H9 (cell line): ENCODE results near the gene FGFBP3. TPM values are rescaled to one million over a fixed set of nuclear protein-coding genes. Genes with fewer than 3 reads are reported as not detected.
A peak's percentile ranks its signal among the peaks of the same experiment; 100 is the strongest.

ENCODE experiments used
- DNase-seq: peaks from one replicate; pipeline ENCODE4 v3.0.0-alpha.2; 2017
- H2AFZ ChIP-seq: one replicate; pipeline ENCODE4 v1.6.1; 2013; ENCODE audit warnings: mild to moderate bottlenecking, low read length, control low read depth, moderate library complexity
- H2AK5ac ChIP-seq: 2 replicates; pipeline ENCODE4 v1.6.1; 2013; ENCODE audit warnings: low read length, control low read depth, mixed read lengths; ENCODE audit not compliant: insufficient read length
- H2BK120ac ChIP-seq: one replicate; pipeline ENCODE4 v1.6.1; 2013; ENCODE audit warnings: low read depth, mild to moderate bottlenecking, low read length, control low read depth, inconsistent platforms; ENCODE audit not compliant: poor library complexity, severe bottlenecking
- H2BK12ac ChIP-seq: 2 replicates; pipeline ENCODE4 v1.6.1; 2013; ENCODE audit warnings: low read length, control low read depth, mixed read lengths, low read depth; ENCODE audit not compliant: insufficient read length
- H2BK15ac ChIP-seq: 2 replicates; pipeline ENCODE4 v1.6.1; 2013; ENCODE audit warnings: low read depth, low read length, control low read depth
- H2BK20ac ChIP-seq: one replicate; pipeline ENCODE4 v1.6.1; 2013; ENCODE audit warnings: low read depth, mild to moderate bottlenecking, low read length, control low read depth, inconsistent platforms; ENCODE audit not compliant: poor library complexity, severe bottlenecking
- H2BK5ac ChIP-seq: 2 replicates; pipeline ENCODE4 v1.6.1; 2013; ENCODE audit warnings: low read length, control low read depth, mixed read lengths; ENCODE audit not compliant: insufficient read length
- H3K14ac ChIP-seq: 2 replicates; pipeline ENCODE4 v1.6.1; 2013; ENCODE audit warnings: low read length, control low read depth; ENCODE audit not compliant: insufficient read depth
- H3K18ac ChIP-seq: 2 replicates; pipeline ENCODE4 v1.6.1; 2013; ENCODE audit warnings: low read depth, mild to moderate bottlenecking, mixed read lengths, low read length, control low read depth; ENCODE audit not compliant: insufficient read length
- H3K23ac ChIP-seq: 2 replicates; pipeline ENCODE4 v1.6.1; 2013; ENCODE audit warnings: low read length, control low read depth, mixed read lengths, low read depth; ENCODE audit not compliant: insufficient read length
- H3K23me2 ChIP-seq: 2 replicates; pipeline ENCODE4 v1.6.1; 2013; ENCODE audit warnings: low read depth, mild to moderate bottlenecking, mixed read lengths, low read length, control low read depth; ENCODE audit not compliant: insufficient read length, poor library complexity, severe bottlenecking
- H3K27ac ChIP-seq: 2 replicates; pipeline ENCODE4 v1.5.1; 2013; ENCODE audit warnings: low read length, control low read depth, mixed read lengths, low read depth; ENCODE audit not compliant: insufficient read length
- H3K27me3 ChIP-seq: 2 replicates; pipeline ENCODE4 v1.6.1; 2013; ENCODE audit warnings: low read length, control low read depth, inconsistent platforms; ENCODE audit not compliant: insufficient read depth
- H3K4ac ChIP-seq: 2 replicates; pipeline ENCODE4 v1.6.1; 2013; ENCODE audit warnings: low read depth, mild to moderate bottlenecking, control low read depth, inconsistent platforms, low read length, moderate library complexity
- H3K4me1 ChIP-seq: 2 replicates; pipeline ENCODE4 v1.6.1; 2013; ENCODE audit warnings: low read length, control low read depth, inconsistent platforms; ENCODE audit not compliant: insufficient read depth
- H3K4me2 ChIP-seq: 2 replicates; pipeline ENCODE4 v1.6.1; 2013; ENCODE audit warnings: low read length, control low read depth, mixed read lengths; ENCODE audit not compliant: insufficient read length, insufficient read depth
- H3K56ac ChIP-seq: 2 replicates; pipeline ENCODE4 v1.6.1; 2013; ENCODE audit warnings: low read depth, mild to moderate bottlenecking, mixed read lengths, low read length, control low read depth; ENCODE audit not compliant: insufficient read length
- H3K79me1 ChIP-seq: 2 replicates; pipeline ENCODE4 v1.6.1; 2013; ENCODE audit warnings: low read depth, mild to moderate bottlenecking, moderate library complexity, low read length, control low read depth, inconsistent platforms; ENCODE audit not compliant: insufficient read depth, poor library complexity, severe bottlenecking
- H3K79me2 ChIP-seq: 2 replicates; pipeline ENCODE4 v1.6.1; 2013; ENCODE audit warnings: low read length, control low read depth, inconsistent platforms; ENCODE audit not compliant: insufficient read depth
- H3K9ac ChIP-seq: 2 replicates; pipeline ENCODE4 v1.6.1; 2013; ENCODE audit warnings: low read length, control low read depth, mixed read lengths; ENCODE audit not compliant: insufficient read length; ENCODE audit errors: extremely low read depth
- H3K9me3 ChIP-seq: one replicate; pipeline ENCODE4 v1.6.1; 2013; ENCODE audit warnings: low read depth, low read length, inconsistent platforms; ENCODE audit not compliant: control insufficient read depth
- H3T11ph ChIP-seq: one replicate; pipeline ENCODE4 v1.6.1; 2013; ENCODE audit warnings: mild to moderate bottlenecking, low read length, control low read depth, inconsistent platforms
- H4K20me1 ChIP-seq: one replicate; pipeline ENCODE4 v1.6.1; 2013; ENCODE audit not compliant: control insufficient read depth, insufficient read length, insufficient read depth
- H4K5ac ChIP-seq: 2 replicates; pipeline ENCODE4 v1.6.1; 2013; ENCODE audit warnings: low read depth, mild to moderate bottlenecking, mixed read lengths, low read length, control low read depth; ENCODE audit not compliant: insufficient read length
- H4K8ac ChIP-seq: replicated peaks from 2 replicates; pipeline ENCODE4 v1.6.1; 2013; ENCODE audit warnings: low read length, control low read depth, mixed read lengths, low read depth; ENCODE audit not compliant: insufficient read length
- H4K91ac ChIP-seq: 2 replicates; pipeline ENCODE4 v1.6.1; 2013; ENCODE audit warnings: low read depth, mild to moderate bottlenecking, moderate library complexity, mixed read lengths, low read length, control low read depth; ENCODE audit not compliant: insufficient read length
- H3K27ac Mint-ChIP-seq, 3 experiments: 2 replicates in 2 of 3; 3 replicates in 1 of 3; pipeline ENCODE4 v1.8.0; 2020 to 2021; ENCODE audit warnings: mixed read lengths in 3 of 3, mild to moderate bottlenecking in 1 of 3, moderate library complexity in 1 of 3
- H3K27me3 Mint-ChIP-seq: 2 replicates; pipeline ENCODE4 v1.8.0; 2021; ENCODE audit warnings: low read depth, mild to moderate bottlenecking, moderate library complexity, mixed read lengths
- H3K36me3 Mint-ChIP-seq, 3 experiments: 2 replicates in 2 of 3; 3 replicates in 1 of 3; pipeline ENCODE4 v1.8.0; 2020 to 2021; ENCODE audit warnings: low read depth in 3 of 3, mixed read lengths in 3 of 3; ENCODE audit not compliant: insufficient read depth in 1 of 3
- H3K4me1 Mint-ChIP-seq, 2 experiments: 2 replicates each; pipeline ENCODE4 v1.8.0; 2020; ENCODE audit warnings: mixed read lengths in 2 of 2
- H3K4me3 Mint-ChIP-seq, 2 experiments: 2 replicates in 1 of 2; 3 replicates in 1 of 2; pipeline ENCODE4 v1.8.0; 2020 to 2021; ENCODE audit warnings: mild to moderate bottlenecking in 2 of 2, mixed read lengths in 2 of 2, moderate library complexity in 1 of 2
- H3K9me3 Mint-ChIP-seq, 2 experiments: 2 replicates in 1 of 2; 3 replicates in 1 of 2; pipeline ENCODE4 v1.8.0; 2020; ENCODE audit warnings: mild to moderate bottlenecking in 2 of 2, mixed read lengths in 2 of 2, moderate library complexity in 1 of 2
- WGBS: extraction: QIAGEN DNeasy Blood & Tissue Kit; methylation state at CpG from one replicate; pipeline ENCODE4 v1.1.7; 2013; ENCODE audit warnings: missing lambda C conversion rate, low lambda C conversion rate, mixed read lengths; ENCODE audit not compliant: insufficient read length; ENCODE audit errors: extremely low coverage; 5-methylcytosine and 5-hydroxymethylcytosine counted together
- total RNA-seq: library from RNA; stranded (reverse); gene quantifications from 2 replicates; pipeline ENCODE4 v1.2.1, GENCODE V29; 2021
- TF ChIP-seq, protein P1 (sequence below): fragments of 200-600 bp; sonication (generic); conservative IDR thresholded peaks from 3 replicates; pipeline ENCODE4 v1.8.0; 2021; ENCODE audit warnings: antibody characterized with exemption, mild to moderate bottlenecking

FGFBP3 gene
- total RNA-seq, 1 experiment from 2014 or later = 49.3 TPM

DNA sequence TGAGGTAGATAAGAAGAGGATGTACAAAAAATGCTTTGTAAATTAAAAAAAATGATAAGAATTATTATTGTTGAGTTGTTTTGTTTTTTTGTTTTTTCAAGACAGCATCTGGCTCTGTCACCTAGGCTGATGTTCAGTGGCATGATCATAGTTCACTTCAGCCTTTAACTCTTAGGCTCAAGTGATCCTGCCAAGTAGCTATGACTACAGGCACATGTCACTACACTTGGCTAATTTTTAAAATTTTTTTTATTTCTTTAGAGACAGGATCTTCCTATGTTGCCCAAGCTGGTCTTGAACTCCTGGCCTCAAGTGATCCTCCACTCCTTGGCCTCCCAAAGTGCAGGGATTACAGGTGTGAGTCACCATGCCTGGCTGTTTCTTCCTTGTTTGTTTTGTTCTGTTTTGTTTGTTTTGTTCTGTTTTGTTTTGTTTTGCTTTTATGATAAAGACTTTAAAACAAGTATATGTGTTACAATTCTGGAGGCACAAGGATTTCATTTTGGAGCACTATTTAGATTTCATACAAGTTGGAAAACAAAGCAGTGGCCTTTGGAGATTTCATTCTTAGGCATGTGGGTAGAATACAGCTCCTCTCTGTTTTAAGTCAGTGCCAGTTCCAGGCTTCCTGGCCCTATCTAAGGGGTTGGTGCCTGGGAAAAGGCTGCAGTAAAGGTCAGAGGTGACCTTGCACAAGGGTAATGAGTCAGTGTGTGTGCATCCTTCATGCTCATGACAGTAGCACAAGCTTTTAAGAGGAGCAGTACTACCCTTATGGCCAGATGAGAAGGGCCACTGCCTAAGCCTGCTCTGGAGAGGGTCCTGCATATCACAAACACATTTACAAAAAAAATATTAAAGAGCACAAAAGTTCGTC lies 17.9 kb downstream of the FGFBP3 start:
- Histone ChIP-seq H4K8ac (no peak overlapping the region), H3K23ac (no peak overlapping the region), H4K20me1 (no peaks in the 10 kb centered on the region), H3K27me3 (no peaks in the 10 kb centered on the region), H3K9ac (no peak overlapping the region), H3K79me2 (no peaks in the 10 kb centered on the region), H2BK15ac (no peak overlapping the region), H2AK5ac (no peak overlapping the region), H3K9me3 (no peaks in the 10 kb centered on the region), H3K56ac (no peak overlapping the region), H2BK20ac (no peak overlapping the region), H2BK120ac (no peak overlapping the region), H3K4ac (no peak overlapping the region), H2BK5ac (no peak overlapping the region), H2BK12ac (no peak overlapping the region), H3K27ac (no peak overlapping the region), H3K4me2 (no peak overlapping the region), H3K4me1 (peaks cover 2% of the 10 kb centered on the region; the same call in 1 of the 2 replicates), H4K91ac (no peak overlapping the region), H4K5ac (no peak overlapping the region), H3K18ac (no peak overlapping the region), H3K14ac (no peak overlapping the region), H2AFZ (no peak overlapping the region), H3T11ph (no peak overlapping the region), H3K79me1 (no peaks in the 10 kb centered on the region), H3K23me2 (no peaks in the 10 kb centered on the region)
- Mint-ChIP-seq H3K9me3 (peaks cover 2 to 5% of the 10 kb centered on the region in 2 experiments; a peak in 4 of 5 replicates), H3K4me3 (no peak overlapping the region), H3K36me3 (peaks cover 0 to 9% (median 2%) of the 10 kb centered on the region in 3 experiments; a peak in 4 of 7 replicates), H3K27me3 (no peaks in the 10 kb centered on the region), H3K4me1 (peaks cover 29 to 31% of the 10 kb centered on the region in 2 experiments), H3K27ac (peak overlapping the region in 2 of 3 experiments; percentile 12 to 74; a peak in 3 of 7 replicates)
- no CpG with 5 or more reads among the region's 1 CpG for WGBS
- TF ChIP-seq, protein P1, sequence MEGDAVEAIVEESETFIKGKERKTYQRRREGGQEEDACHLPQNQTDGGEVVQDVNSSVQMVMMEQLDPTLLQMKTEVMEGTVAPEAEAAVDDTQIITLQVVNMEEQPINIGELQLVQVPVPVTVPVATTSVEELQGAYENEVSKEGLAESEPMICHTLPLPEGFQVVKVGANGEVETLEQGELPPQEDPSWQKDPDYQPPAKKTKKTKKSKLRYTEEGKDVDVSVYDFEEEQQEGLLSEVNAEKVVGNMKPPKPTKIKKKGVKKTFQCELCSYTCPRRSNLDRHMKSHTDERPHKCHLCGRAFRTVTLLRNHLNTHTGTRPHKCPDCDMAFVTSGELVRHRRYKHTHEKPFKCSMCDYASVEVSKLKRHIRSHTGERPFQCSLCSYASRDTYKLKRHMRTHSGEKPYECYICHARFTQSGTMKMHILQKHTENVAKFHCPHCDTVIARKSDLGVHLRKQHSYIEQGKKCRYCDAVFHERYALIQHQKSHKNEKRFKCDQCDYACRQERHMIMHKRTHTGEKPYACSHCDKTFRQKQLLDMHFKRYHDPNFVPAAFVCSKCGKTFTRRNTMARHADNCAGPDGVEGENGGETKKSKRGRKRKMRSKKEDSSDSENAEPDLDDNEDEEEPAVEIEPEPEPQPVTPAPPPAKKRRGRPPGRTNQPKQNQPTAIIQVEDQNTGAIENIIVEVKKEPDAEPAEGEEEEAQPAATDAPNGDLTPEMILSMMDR = no peak
- DNase-seq = no peak
